ENCODE data around the gene PPP2R3B.

The PPP2R3B gene

DNA sequence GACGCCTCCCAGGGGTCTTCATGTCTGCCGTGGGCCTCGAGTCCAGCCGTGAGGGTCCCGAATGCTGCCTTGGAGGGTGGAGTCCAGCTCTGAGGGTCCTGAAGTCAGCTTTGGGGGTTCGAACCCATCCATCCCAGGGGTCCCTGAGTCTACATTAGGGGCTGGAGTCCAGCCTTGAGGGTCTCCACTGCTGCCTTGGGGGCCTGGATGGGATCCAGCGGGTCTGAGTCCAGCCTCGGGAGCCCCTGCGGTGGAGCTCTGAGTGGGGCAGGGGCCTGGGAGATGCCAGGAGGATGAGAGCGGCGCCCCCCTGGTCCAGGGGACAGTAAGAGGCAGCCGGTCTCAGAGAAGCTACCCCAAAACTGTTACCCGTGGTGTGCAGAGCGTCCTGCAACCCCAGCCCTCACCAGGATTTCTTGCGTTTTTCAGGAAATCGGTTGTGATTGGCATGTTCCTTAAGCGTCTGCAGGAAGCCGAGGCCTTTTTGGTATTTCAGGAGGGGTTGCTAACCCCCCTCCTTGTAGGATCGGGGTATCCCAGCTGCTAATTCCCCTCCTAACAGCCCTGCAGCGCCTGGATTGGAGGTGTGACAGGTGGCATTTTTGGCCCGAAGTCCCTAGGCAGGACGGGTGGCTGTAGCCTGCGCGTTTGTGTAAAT, 66.5 kb downstream of the PPP2R3B start:
- peak overlapping the region; percentile 89 for H3K4me2 ChIP-seq (ENCODE audit: low read length)
- H3K9me3 ChIP-seq (ENCODE audit: insufficient read depth, low read length) = no peaks in the 10 kb centered on the region
- H3K9ac ChIP-seq (ENCODE audit: low read length) = peak overlapping the region; percentile 98
- TF ChIP-seq EZH2phosphoT487 (IDR thresholded peaks at IDR 0.05; ENCODE audit: low read depth) (no peak), CTCF (IDR thresholded peaks at IDR 0.05; ENCODE audit: low read depth, low read length) (no peak)
- peaks cover 30% of the 10 kb centered on the region for H3K79me2 ChIP-seq (ENCODE audit: low read length)
- peaks cover 20% of the 10 kb centered on the region for H3K4me1 ChIP-seq (ENCODE audit: low read length)
- no peak overlapping the region for H3K27ac ChIP-seq (ENCODE audit: low read length)
- H3K27me3 ChIP-seq (ENCODE audit: low read depth, low read length) = no peaks in the 10 kb centered on the region
- peaks cover 12% of the 10 kb centered on the region for H4K20me1 ChIP-seq (ENCODE audit: insufficient read depth, low read length)
- H3K4me3 ChIP-seq (ENCODE audit: low read length) = peak overlapping the region; percentile 95
- peaks cover 14% of the 10 kb centered on the region for H3K36me3 ChIP-seq (replicated peaks; ENCODE audit: low read depth, low read length)
- no peak overlapping the region for H2AFZ ChIP-seq (ENCODE audit: low read depth, low read length)

DNA sequence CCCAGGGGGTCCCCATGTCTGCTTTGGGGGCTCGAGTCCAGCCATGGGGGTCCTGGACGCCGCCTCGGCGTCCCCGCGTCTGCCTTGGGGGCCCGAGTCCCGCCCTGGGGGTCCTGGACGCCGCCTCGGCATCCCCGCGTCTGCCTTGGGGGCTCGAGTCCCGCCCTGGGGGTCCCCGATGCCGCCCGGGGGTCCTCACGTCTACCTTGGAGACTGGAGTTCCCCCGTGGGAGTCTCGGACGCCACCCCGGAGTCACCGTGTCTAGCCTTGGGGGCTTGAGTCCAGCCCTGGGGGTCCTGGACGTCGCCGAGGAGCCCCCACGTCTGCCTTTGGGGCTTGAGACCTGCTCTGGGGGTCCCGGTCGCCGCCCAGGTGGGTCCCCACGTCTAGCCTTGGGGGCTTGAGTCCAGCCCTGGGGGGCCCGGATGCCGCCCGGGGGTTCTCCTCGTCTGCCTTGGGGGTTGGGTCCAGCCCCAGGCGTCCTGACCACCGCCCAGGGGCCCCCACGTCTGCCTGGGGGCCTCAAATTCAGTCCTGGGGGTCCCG, 67.1 kb downstream of the PPP2R3B start:
- Histone ChIP-seq H3K4me1 (ENCODE audit: low read length) (peaks cover 20% of the 10 kb centered on the region), H3K9me3 (ENCODE audit: insufficient read depth, low read length) (no peaks in the 10 kb centered on the region), H3K4me3 (ENCODE audit: low read length) (peak overlapping the region; percentile 95), H3K36me3 (replicated peaks; ENCODE audit: low read depth, low read length) (peaks cover 20% of the 10 kb centered on the region), H3K27me3 (ENCODE audit: low read depth, low read length) (no peaks in the 10 kb centered on the region), H2AFZ (ENCODE audit: low read depth, low read length) (no peak overlapping the region), H3K4me2 (ENCODE audit: low read length) (peak overlapping the region; percentile 89), H4K20me1 (ENCODE audit: insufficient read depth, low read length) (peaks cover 12% of the 10 kb centered on the region), H3K9ac (ENCODE audit: low read length) (peak overlapping the region; percentile 98), H3K79me2 (ENCODE audit: low read length) (peaks cover 30% of the 10 kb centered on the region), H3K27ac (ENCODE audit: low read length) (peak overlapping the region; percentile 67)
- no peak for TF ChIP-seq CTCF (IDR thresholded peaks at IDR 0.05; ENCODE audit: low read depth, low read length)
- TF ChIP-seq EZH2phosphoT487 (IDR thresholded peaks at IDR 0.05; ENCODE audit: low read depth) = no peak

DNA sequence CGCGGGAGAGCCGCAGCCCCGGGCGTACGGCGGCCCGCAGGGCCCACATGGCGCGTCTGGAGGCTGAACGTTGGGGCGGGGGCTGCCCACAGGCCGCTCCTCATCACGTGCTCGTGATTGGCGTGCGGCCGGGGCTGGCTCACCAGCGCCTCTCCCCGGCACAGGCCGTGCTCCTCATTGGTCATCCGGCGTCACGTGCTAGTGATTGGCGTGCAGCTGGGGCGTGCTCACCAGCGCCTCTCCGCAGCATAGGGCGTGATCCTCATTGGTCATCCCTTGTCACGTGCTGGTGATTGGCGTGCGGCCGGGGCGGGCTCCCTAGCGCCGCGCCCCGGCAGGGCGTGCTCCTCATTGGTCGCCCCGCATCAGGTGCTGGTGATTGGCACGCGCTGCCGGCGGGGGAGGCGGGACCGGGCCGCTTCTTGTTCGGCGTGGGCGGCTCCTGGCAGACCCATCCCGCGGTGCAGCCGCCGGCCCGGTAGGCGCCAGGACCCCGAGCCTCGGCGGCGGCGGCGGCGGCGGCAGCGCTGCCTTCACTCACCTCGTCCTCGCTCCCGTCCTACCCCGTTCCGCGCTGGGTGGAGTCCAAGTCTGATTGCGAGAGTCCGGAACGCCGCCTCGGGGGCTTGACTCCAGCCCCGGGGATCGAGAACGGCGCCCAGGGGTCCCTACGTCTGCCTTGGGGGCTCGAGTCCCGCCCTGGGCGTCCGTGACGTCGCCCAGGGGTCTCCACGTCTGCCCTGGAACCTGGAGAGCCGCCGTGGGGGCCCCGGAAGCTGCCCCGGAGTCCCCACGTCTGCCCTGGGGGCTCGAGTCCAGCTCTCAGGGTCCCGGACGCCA, 67.7 kb downstream of the PPP2R3B start, which contains the start of gene GTPBP6:
GTPBP6 (minus strand) TSS at position 58 of the 840 bp plus-strand sequence; CDS start at position 49, 9 bp downstream.
- H3K4me1 ChIP-seq (ENCODE audit: low read length) = peaks cover 20% of the 10 kb centered on the region
- H3K27me3 ChIP-seq (ENCODE audit: low read depth, low read length) = no peaks in the 10 kb centered on the region
- H3K79me2 ChIP-seq (ENCODE audit: low read length) = peaks cover 30% of the 10 kb centered on the region
- TF ChIP-seq EZH2phosphoT487 (IDR thresholded peaks at IDR 0.05; ENCODE audit: low read depth) = no peak
- TF ChIP-seq CTCF (IDR thresholded peaks at IDR 0.05; ENCODE audit: low read depth, low read length) = no peak; the same call in 1 of the 2 replicates
- H3K9me3 ChIP-seq (ENCODE audit: insufficient read depth, low read length) = no peaks in the 10 kb centered on the region
- H3K9ac ChIP-seq (ENCODE audit: low read length) = peak within 1 kb of the TSS; percentile 98
- peak within 1 kb of the TSS; percentile 88 for H3K27ac ChIP-seq (ENCODE audit: low read length)
- peaks cover 12% of the 10 kb centered on the region for H4K20me1 ChIP-seq (ENCODE audit: insufficient read depth, low read length)
- H3K36me3 ChIP-seq (replicated peaks; ENCODE audit: low read depth, low read length) = peaks cover 21% of the 10 kb centered on the region
- H3K4me2 ChIP-seq (ENCODE audit: low read length) = peak within 1 kb of the TSS; percentile 89
- peak within 1 kb of the TSS; percentile 95 for H3K4me3 ChIP-seq (ENCODE audit: low read length)
- no peak within 1 kb of the TSS for H2AFZ ChIP-seq (ENCODE audit: low read depth, low read length)
